HG02981 (cell line): Measurements from ENCODE around the gene SLC12A5.

Experiments used
- ATAC-seq: cut with Tn5 transposase; IDR thresholded peaks from one replicate; pipeline ENCODE4 v1.9.1; 2021; ENCODE audit warnings: mild to moderate bottlenecking, moderate library complexity; ENCODE audit not compliant: unreplicated experiment

The SLC12A5 gene

GRCh38 chr20:46101957-46102356 lies 72.9 kb downstream of the SLC12A5 start:
- no peak for ATAC-seq

GRCh38 chr20:46102940-46103339 lies 73.9 kb downstream of the SLC12A5 start:
- ATAC-seq = no peak

DNA sequence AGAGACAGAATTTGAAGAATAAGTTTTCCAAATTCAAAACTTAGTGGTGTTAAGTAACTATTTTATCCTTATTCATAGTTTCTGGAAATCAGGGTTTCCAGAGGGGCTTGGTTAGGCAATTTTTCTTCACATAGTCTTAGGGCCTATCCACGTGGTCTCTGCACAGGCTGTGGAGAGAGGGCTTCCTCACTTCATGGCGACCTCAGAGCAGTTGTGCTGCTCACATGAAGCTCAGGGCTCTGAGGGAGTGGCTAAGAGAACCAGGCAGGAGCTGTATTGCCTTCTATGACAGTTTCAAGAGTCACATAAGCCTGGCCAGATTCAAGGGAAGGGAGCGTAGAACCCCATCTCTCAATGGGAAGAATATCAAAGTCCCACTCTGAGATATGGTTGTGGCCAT lies 75.2 kb downstream of the SLC12A5 start:
- ATAC-seq = no peak

DNA sequence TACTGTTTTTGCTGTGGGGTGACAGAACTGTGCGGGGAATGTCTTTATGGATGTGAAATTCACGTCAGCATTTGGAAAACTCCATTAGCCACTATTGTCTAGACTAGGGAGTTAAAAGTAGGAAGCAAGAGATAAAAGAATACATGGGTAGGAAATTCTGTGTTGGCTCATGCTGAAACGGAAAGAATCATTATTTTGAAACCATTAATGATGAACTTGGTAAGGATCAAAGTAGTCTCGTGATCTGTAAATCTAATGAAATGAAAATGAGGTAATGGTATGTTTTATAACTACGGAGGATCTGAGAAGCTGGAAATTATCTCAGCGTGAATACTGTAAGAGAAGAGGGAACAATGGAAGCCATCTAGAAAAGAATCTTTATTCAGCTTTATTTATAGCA lies 78.0 kb downstream of the SLC12A5 start:
- no peak for ATAC-seq

GRCh38 chr20:46108435-46108841 lies 79.4 kb downstream of the SLC12A5 start:
- peak; percentile 73 for ATAC-seq

GRCh38 chr20:46108976-46109375 lies 80.0 kb downstream of the SLC12A5 start:
- no peak for ATAC-seq
